ENCODE data around the gene SLC25A44.

The SLC25A44 gene

DNA sequence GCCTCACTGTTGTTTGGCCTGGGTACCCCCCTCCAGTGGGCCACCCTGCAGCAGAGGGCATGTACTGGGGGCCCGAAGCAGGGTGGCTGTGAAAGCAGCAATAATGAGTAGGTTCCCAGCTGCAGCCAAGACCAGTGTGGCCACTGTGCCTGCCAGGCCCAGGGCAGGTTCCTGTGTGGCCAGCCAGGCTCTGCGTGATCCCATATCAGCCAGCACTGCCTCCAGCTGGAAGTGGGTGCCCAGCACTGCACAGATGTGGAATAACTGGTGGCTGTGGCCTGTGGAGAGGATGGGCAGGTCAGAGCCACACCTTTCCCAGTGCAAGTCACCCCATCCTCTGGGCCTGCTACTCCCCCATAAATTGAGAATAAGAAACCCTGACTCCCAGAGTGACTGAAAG lies 50.2 kb downstream of the SLC25A44 start:
- DNase-seq, result no peak

- DNase-seq, result no peak
Observed at GRCh38 chr1:156244712-156245111, 50.8 kb downstream of the SLC25A44 start.

DNA sequence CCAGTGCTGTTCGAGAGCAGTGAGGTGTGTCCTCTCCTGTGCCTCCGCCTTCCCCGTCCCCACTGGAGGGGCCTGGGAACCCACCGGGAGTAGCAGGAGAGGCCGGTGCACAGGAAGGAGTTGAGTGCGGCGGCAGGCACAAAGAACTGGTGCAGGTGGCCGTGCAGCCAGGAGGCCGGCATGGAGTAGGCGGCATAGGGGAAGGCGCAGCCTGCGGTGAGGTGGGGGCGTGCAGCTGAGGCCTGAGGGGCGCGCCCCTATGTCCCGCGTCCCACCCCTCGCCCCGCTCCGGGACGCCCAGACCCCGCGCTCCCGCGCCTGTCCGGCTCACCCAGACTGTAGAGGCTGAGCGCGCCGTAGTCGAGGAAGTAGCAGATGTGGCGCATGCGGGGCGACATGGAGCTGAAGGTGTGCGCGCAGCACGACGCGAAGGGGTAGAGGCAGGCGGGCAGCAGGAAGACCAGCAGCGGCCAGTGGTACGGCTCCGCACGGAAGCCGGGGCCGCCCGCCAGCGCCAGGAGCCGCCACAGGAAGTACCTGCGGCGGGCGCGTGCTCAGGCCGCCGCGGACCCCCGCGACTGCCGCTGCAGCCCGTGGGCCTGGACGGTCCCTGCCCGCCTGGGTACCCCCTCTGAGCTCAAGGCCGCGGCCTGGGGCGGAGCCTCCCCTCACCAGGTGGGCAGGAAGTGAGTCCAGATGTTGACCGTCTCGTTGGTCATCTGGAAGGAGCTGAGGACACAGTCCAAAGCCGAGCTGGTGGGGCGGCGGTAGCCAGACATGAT lies 51.7 kb downstream of the SLC25A44 start:
- peak; percentile 45 for DNase-seq

DNA sequence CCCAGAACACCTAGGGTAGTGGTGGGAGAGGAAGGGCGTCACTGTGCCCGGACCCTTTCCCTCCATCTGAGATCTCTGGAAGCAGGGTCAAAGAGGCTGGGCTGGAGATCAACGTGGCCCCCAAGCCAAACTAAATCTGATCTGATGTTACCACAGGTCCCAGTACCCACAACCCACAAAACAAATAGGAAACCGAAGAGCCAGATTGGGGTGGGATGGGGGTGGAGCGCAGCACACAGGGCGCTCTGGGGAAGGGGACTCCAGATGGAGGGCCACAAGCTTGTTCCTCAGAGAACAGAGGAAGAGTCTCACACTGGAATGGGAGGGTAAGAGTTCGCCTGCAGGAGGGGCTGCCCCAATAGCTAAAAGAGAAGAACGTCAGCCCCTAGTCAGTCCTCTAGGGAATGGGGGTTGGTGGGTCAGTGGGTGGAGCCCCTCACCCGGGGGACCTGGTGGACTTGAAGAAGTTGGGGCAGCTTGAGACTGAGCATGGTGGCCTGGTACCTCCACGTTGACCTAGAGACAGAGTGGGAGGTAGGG lies 52.4 kb downstream of the SLC25A44 start:
- DNase-seq, result no peak

- DNase-seq, result no peak
Observed at GRCh38 chr1:156246781-156247459, 53.0 kb downstream of the SLC25A44 start.

- no peak for DNase-seq
Observed at GRCh38 chr1:156247460-156248322, 53.8 kb downstream of the SLC25A44 start, which contains the start of gene PAQR6. TSS of gene PAQR6 (minus strand) at chr1:156248056. CDS start at chr1:156246731, 1,325 bp downstream.

GRCh38 chr1:156248323-156248683 lies 54.4 kb downstream of the SLC25A44 start:
- DNase-seq, result no peak

- no peak for DNase-seq
Observed at GRCh38 chr1:156249593-156249992, 55.7 kb downstream of the SLC25A44 start.

DNA sequence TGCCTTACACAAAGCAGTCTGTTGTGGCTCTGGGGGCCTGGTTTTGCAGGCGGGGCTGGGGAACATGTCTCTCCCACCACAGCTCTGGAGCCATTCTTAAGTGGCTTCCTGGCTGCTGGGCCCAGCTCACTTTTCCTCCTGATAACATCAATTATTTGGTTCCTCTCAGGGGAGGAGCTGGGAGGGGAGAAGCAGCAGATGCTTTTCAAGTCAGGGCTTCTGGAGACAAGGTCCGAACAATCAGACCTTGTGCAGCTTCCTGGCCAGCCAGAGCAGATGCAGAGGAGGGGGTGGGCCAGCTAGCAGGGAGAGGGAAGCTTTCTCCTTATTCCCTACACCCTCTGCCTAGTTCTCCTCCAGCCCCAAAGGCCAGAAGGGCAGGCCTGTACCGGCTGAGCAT lies 57.6 kb downstream of the SLC25A44 start:
- no peak for DNase-seq

DNA sequence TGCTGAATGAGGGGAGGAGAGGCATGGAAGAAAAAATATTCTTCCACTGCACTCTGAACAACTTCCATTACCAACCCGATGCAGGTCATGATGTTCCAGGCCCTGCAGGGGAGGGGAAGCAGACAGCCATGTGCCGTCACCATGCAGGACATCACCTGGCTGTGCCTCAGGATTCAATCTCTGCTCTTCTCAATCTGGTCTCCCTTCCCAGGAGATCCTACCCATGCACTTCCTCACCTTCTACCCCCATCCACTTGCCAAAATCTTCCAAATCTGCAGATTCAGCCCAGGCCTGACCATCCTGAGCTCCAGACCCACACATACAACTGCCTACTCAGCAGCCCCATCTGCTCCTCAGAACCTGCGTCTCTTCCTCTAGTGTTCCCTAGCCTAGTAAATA lies 59.7 kb downstream of the SLC25A44 start:
- no peak for DNase-seq

DNA sequence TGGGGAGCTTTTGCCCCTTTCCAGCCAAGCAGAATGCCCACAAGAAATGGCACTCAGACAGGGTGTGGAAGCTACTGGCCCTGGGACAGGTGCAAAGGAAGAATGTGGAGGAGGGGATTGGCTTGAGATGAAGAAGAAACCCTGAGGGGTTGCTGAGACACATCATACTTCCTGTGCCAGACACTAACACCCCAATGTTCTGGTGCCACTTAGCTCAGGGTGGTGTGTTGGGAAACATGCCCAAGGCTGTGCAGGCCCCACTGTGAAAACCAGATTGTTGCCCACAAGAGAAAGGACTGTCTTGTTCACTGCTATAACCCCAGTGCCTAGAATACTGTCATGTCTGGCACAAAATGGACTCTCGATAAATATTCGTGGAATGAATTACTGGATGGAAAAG lies 63.8 kb downstream of the SLC25A44 start:
- no peak for DNase-seq

GRCh38 chr1:156258859-156259258 lies 65.0 kb downstream of the SLC25A44 start:
- DNase-seq, result no peak

DNA sequence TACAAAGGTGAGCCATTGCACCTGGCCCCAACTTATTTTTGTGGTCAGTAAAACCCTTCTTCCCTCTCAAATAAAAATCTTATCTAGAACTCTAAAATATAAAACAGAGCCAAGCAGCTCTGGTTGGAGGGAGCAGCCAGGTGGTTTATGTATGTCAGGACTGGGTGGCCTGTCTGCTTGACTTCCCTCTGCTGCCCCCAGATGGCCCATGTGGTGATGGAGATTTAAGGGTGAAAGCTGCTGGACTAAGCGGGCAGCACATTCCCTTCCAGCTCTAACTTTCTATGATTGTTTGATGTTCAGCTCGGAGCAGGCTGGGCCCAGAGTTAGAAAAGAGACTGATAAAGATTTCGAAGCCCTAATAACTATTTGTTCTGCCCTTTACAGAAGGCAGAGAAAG lies 65.9 kb downstream of the SLC25A44 start:
- no peak for DNase-seq

GRCh38 chr1:156260896-156261295 lies 67.0 kb downstream of the SLC25A44 start:
- no peak for DNase-seq

All from activated CD4-positive, alpha-beta T cell treated with anti-CD3 and anti-CD28 coated beads, Interleukin-2, amount 50 U/mL, for 16 hours (primary cell).